GM18508 (cell line): ENCODE data around the gene TMEM35A.
"Not testable (repeated sequence)": the region's sequence is repeated elsewhere in the genome, so short reads cannot be mapped to it uniquely, and the experiment has no call there.

Source experiments
- ATAC-seq: cut with Tn5 transposase; IDR thresholded peaks from one replicate; pipeline ENCODE4 v1.9.1; 2021; ENCODE audit warnings: moderate number of reproducible peaks; ENCODE audit not compliant: insufficient read depth, unreplicated experiment

TMEM35A gene, protein sequence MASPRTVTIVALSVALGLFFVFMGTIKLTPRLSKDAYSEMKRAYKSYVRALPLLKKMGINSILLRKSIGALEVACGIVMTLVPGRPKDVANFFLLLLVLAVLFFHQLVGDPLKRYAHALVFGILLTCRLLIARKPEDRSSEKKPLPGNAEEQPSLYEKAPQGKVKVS

DNA sequence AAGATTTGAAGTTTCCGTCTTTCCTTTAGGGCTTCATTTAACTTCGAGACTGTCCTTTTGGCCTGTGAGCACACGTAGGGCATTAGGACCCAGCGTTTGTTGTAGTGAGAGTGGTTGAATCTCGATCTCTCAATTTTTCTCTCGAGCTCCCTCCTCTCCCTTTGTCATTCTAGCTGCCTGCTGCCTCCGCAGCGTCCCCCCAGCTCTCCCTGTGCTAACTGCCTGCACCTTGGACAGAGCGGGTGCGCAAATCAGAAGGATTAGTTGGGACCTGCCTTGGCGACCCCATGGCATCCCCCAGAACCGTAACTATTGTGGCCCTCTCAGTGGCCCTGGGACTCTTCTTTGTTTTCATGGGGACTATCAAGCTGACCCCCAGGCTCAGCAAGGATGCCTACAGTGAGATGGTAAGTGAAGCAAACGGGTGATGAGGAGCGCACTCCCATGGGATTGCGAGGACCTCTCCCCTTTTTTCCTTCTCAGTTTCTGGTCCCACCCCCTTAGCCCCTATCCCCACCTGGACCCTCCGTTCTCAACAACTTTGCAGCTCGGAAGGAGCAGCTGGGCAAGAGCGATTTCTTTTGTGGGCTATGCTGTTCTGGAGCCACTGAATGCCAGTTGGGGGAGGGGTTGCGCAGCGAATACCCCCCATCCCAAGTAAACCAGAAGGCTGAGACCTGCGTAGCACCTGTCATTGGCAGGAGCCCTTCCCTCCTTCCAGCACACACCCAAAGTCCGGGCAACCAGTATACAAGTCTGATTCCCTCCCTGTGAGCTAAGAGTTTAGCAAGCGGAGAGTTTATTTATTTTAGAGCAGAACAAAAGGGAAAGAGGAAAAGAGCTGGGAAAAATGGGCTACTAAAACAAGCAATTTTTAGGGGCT is at the start of gene TMEM35A:
TSS of gene TMEM35A (plus strand) at position 164 of the 883 bp plus-strand sequence. CDS start at position 288, 124 bp downstream.
- no peak for ATAC-seq

DNA sequence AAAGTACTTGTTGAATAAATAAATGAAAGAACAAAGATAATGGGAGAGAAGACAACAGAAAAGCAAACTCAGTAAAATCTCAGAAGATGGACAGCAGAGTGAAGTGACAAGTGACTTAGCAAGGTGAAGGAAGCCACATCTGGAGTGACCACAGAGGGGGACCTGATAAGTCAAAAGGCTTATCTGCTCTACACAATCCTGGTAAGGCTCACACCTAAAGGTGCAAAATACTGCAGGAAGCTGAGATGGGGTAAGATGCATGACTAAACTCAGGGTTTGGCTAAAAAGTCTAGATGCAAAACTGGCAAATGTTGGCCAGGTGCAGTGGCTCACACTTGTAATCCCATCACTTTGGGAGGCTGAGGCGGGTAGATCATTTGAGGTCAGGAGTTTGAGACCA is 49.0 kb upstream of the TMEM35A start:
- no peak for ATAC-seq

DNA sequence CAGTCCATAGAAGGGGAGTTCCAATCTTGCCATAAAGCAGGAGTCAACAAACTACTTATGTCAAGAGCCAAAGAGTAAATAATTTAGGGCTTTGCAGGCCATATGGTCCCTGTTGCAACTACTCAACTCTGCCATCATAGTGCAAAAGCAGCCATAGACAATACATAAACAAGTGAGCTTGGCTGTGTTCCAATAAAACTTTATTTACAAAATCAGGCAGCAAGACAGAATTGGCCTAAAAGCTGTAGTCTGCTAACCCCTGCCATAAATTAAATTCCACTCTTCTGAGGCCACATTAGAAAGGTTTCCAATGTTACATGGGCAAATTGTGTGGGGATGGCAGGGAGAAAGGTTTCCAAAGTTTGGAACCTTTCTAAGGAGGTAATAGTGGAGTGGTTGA is 41.4 kb upstream of the TMEM35A start:
- ATAC-seq: no peak

DNA sequence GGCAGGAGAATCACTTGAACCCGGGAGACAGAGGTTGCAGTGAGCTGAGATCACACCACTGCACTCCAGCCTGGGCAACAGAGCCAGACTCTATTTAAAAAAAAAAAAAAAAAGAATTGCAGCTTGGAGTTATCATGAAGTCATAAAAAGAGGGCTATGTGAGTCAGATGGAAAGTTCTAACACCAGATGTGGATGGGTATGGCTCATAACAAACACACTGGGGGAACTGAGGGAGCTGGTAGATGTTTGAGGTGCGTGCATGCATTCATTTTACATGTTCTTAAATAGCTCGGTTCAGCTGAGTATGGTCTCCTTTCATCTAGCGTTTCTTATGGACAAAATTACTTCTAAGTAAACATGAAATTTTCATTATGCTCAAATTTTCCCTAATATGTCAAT is 38.5 kb upstream of the TMEM35A start:
- ATAC-seq: no peak

DNA sequence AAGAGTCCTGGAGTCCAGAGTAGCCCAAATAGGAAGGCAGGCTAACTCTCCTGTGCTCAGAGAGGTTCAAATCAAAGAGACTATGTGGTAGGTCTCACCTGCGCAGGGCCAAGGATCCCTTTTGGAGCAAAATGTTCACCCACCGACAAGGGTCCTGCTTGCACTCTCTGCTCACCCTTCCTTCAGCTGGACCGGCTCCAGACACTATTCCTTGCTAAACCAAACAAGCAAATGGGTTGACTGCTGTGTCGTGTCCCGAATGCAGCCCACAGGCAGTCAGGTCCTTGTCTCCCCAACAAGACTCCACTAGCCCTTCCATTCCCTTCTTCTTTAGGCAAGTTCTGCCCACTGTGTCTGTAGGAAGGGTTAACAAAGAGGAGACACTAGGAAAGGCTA is 27.5 kb upstream of the TMEM35A start:
- no peak for ATAC-seq

DNA sequence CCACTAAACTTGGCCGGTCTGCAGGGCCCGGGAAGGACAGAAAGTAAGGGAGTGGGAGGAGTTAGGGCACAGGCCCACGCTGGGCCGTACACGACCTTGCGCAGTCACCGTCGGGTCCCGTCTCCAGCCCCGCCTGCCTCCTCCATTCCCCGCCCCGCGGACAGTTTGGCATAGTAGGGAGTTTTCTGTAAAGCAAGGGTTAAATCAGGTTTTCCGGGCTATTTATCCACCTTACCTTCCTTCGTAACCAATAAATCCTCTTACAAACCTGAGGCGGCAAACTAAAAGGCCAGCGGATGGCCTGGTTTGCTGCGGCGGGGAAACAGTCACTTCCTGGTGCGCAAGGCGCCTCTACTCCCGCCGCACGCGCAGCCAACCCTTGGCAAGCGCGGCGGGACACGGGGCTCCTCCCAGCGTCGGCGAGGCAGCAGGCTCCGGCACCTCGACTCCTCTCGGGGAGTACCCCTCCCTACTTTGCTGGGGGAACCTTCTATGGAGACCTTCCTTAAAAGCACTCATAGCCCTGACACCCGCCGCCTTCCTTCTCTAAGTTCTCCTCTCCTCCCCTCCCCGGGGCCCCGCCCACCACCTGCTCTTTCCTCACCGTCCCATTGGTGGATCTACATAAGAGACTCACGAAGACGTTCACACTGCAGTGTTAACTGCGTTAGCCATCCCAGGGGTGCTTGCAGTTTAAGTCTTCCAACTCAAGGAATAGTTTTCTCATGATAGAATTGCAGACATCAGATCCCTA is 27.0 kb upstream of the TMEM35A start, which contains the start of gene TRMT2B:
TSS of gene TRMT2B (minus strand) at position 563 of the 754 bp plus-strand sequence. CDS start 9,822 bp downstream, outside the sequence.
- ATAC-seq: peak; percentile 74

DNA sequence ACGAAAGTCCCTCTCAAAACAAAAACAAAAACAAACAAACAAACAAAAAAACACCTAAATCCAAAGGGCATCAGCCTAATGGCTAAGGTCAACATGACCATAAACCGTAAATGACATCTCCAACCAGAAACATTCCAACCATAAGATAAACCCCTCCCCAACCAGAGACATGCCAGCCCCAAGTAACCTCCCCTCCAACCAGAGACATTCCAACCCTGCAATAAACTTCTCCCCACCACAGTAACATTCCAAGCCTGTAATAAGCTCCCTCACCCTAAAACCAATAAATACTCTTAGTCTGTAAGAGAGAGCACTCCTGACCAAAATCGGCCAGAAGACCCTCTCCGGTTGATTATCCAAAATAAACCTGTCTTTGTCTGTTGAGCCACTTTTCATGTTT is 22.1 kb upstream of the TMEM35A start:
- not testable (repeated sequence) for ATAC-seq

DNA sequence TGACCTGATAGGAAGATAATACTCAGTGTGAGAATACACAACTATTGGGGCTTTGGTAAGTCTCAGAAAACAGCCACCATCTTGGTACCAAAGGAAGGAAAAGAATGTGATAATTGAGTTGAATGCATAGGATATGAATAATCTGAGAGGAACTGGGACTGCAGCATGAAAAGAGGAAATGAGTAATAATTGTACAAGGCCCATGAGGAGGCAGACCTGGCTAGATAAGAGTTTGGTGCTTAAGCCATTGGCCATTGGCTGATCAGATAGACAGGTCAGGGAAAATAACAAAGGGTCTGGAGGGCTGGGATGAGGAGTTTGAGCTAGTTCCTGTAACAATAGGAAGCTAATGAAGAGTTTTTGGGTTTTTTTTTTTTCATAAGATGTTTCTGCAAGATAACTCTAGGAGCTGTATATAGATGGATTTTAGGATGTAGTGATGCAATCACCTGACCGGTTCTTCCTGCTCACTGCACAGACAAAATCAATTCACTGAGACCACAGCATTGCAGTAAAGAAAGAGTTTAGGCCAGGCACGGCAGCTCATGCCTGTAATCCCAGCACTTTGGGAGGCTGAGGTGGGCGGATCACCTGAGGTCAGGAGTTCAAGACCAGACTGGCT is 21.5 kb upstream of the TMEM35A start:
- ATAC-seq: peak; percentile 85

DNA sequence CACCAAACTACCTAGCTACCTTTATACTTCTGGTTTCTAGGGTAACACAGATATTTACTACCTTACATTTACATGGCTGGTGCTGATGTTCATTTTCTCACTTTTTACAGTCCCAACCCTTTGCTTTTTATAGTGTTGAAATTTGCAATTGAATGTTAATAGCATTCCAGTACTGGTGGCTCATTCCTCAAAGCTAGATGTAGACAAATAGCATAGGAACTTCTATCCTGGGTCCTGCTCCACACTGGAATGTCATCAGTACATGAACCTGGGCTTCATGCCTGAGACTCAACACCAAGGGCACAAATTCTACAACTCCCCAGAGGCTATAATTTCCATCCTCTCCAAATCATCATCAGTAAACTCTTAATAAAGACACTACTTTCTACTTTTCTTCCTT is 16.5 kb upstream of the TMEM35A start:
- ATAC-seq: no peak

DNA sequence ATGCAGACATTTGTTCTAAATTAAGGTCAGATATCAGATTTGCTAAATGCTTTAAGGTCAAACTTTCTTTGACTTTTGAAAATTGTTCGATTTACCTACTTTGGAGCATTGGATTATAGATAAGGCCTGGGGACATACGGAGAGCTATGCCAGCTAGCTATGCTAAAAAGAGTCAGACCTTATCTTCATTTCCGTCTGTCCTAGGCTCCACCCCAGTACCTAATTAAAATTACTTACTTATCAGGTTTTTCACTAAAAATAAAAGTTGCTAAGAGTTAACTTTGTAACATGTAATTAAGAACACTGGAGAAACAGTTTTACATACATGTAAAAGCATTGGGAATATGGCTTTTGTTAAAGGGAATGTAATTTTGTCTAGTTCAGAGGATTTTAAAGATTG is 7.1 kb upstream of the TMEM35A start:
- no peak for ATAC-seq

DNA sequence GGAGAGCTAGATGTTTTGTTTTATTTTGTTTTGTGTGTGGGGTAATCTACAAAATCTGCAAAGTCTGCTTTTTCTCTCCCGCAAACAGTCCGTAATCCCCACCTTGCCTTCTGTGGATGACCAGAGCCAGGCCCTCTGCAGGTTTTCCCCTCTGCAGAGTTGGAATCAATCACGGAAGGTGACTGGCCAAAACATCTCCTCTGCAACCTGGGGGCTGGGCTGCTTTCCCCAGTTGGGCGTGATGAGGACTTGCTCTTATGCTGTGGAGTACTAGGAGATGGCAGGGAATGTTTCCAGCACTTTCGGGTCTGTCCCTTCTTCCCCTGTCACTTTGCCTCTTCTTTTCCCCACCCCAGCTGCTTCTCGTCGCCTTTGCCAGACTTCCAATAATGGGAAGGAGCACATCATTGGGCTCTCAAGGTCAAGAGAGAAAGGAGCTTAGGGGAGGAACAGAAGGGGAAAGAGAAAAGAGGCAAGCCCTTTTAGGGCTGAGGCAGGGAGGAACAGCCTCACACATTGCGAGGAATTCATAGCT is 1.1 kb downstream of the TMEM35A start:
- no peak for ATAC-seq

DNA sequence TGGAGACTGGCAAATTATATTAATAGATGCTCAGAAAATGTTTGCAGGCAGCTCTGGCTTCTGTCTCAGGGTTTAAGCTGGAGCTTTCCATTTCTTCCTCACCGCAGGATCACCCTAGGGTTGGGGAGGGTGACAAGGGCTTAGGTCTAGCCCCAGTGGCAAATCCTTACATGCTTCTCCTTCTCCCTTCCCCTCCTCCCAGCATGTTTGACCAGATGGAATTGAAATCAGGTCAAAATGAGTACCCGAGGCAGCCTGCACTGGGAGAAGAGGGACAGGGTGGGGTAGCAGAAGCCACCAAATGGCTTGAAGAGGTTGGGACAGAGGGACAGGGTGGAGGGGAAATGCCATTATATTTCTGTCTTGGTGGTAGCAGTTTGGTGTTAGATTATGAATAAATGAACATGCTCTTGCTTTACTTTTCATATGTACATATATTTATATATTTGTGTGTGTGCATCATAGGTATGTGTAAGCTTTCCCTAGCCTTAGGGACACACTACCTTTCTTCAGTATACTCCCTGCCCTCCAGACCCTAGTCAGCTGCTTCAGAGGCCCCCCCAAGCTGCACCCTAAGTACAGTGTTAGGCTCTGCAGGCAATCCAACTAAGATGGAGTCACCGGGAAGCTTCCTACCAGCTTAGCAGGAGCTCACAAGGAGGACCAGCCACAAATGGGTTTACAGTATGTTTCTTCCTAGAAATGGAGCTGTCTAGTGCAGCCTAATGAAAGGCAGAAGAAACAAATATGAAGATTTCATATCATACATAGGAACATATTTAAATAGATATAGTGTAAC is 1.8 kb downstream of the TMEM35A start:
- ATAC-seq: no peak

DNA sequence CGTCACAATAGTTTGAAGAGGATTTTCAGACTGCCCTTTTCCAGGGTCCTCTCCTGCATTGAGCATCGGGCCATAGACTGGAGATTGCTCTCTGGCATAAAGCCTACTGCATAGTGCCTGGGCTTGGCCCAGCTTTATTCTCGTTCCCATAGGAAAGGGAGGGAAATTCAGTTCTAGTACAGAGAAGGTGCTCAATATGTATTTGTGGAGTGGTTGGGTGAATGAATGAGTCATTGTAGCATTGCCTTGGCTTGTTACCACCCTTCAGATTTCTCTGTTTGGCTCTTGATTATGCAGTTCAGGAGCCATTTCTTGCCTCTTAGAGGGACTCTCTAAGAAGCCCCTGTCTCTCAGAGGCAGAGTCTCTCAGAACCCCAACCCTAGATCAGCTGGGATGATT is 2.6 kb downstream of the TMEM35A start:
- ATAC-seq: no peak

DNA sequence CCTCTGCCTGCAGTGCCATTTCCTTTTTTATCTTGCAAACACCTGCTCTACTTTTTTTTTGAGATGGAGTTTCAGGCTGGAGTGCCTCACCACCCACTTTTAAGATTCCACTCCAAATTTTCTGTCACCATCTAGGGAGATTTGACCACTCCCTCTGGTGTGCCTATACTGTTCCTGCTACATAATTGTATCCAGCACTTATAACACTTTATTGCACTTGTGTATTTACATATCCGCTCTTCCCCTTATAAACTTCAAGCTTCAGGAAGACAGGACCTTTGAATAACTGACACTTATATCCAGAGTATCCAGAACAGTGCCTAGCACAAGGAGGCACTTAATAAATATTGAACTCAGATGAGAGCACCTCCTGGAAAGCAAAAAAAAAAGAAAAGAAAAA is 13.1 kb downstream of the TMEM35A start:
- no peak for ATAC-seq

DNA sequence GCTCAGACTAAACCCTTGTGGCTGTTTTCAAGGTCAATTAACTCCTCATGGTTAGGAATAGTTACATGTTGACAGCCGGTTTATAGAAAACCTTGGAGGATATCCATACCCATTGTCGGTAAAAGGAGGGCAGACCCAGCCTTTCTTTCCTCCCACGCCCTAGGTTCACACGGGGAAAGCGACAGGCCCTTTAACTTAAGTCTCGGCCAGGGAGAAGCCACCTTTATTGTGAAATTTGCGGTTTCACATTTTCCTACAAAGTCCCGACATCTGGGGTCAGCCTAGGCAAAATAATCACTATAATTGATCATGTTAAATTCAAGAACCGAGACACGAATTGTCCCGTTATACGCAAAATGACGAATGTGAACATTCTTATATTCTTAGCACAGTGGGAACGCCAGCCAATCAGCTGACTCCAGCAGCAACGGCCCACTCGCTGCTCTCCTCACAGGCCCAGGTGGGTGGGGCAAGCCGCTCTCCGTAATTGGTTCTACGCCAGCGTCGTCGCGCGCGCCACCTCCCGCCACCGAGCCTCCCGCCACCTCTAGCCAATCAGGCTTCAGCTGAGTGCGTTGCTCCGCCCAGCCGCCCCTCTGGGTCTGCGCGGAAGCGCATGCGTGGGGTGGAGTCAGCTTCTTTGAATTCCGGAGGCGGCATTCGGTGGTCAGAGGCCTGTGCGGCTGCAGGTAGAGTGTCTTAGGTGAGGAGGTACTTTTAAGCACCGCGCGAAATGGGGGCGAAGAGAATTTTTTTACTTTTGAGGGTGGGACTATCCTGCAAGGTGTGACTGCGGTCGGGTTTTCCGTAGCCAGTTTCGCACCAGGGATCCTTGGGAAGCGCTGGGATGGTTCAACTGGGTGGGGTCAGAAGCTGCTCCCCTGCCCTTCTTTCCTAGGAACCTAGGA is 19.1 kb downstream of the TMEM35A start, which contains the start of gene CENPI:
TSS of gene CENPI (plus strand) at position 659 of the 908 bp plus-strand sequence. CDS start 2,867 bp downstream, outside the sequence.
- peak; percentile 91 for ATAC-seq

DNA sequence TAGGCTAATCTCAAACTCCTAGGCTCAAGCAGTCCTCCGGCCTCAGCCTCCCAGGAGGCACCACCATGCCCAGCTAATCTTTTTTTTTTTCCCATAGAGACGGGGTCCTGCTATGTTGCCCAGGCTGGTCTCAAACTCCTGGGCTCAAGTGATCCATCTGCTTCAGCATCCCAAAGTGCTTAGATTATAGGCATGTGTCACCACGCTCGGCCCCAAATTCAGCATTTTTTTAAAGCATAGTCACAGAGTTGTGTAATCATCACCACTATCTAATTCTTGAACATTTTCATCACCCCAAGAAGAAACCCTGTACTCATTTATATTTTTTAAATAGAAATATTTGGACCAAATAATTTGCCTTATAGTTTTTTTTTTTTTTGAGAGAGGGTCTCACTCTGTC is 29.6 kb downstream of the TMEM35A start:
- ATAC-seq: no peak

DNA sequence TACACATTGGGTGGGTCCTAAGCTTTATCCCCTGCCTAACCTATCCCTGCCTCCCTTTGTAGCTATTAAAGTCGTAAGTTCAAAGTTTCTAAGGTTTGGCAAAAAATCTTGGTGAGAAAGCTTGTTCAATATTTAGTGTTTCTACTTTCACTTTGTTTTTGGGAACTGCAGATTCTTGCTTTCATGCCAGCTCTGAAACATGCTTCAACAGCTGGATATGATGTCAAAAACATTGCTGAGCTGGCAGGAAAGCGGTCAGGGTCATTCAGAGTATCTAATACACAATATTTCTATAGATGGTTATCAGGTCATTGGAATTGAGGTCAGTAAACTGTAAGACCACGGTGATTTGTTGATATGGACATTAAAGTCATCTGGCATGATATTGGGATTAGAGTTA is 39.0 kb downstream of the TMEM35A start:
- ATAC-seq: no peak

DNA sequence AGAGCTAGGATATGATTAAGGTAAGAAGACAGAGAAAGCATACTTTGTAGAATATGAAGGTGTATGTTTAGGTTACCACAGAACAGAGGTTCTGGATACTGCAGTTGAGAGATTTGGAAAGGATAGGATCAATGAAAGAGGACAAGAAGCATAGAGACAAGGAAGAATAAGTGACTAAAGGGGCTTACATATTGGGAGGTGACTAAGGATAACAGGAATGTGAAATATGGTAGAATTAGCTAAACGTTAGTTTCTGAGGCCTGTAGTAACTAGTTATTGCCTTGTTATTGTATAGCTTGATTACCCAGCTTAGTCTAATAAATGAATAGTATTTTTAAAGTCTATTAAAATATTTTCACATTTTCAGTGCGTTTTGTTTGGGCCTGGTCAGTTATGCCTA is 57.6 kb downstream of the TMEM35A start:
- no peak for ATAC-seq
